GM19193 (cell line): ENCODE data around the gene AUTS2.

Experiments
- POLR2A ChIP-seq: IDR thresholded peaks from 4 replicates; pipeline ENCODE4 v1.6.1; 2011; ENCODE audit not compliant: insufficient read depth, insufficient read length; ENCODE audit errors: extremely low read depth

AUTS2 gene

GRCh38 chr7:70679661-70680060 lies 1081.4 kb downstream of the AUTS2 start:
- no peak for TF ChIP-seq POLR2A

DNA sequence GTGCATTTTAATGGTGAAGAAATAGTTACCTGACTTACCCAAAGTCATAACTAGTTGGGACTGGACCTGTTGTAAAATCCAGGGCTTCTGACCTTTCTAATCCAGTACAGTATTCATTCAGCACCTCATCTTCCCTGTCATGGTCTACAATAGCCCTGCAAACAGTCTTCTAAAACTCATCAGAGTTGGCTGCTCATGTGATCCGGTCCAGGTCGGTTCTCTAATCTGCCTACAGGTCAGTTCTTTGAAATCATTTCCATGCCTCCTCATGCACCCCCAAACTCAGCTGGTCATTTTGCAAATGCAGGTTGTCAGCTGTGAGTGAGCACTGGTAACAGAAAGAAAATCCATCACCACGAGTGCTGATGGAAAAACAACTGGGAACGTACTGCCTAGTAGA lies 1082.0 kb downstream of the AUTS2 start:
- TF ChIP-seq POLR2A, result no peak

DNA sequence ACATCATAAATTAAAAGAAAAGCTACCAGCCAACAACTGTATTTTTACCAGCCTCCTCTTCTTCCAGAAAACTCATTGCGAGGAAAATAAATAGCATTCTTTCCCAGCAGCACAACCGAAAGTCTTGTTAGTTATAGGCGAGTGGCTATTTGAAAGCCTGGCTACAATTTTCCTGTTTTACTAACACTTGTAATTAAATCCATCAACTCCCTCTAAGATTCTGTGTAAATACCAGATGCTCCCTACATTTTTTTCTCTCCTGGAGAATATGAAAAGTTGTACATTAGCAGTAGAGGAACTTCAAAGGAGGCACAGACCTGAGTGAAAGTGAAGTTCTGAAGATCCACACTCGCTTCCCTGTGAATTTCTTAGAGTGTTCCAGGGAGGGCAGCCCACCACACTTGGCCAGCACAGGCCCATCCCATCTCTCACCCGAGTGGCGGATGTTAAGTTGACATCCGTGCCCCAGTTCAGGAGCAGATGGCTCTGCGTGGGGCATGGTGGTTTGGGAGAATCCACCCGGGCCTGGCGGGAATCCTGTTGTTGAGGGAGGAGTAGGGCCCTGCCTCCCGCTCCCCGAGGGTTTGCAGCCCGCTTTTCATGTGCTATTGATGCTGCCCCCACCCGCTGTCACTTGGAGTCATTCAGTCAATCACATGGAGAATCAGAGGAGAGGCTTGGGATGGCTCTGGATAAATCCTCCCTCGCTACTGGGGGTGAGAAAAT lies 1082.6 kb downstream of the AUTS2 start:
- TF ChIP-seq POLR2A, result no peak

- TF ChIP-seq POLR2A, result no peak
Observed at GRCh38 chr7:70681469-70682350, 1083.4 kb downstream of the AUTS2 start.

DNA sequence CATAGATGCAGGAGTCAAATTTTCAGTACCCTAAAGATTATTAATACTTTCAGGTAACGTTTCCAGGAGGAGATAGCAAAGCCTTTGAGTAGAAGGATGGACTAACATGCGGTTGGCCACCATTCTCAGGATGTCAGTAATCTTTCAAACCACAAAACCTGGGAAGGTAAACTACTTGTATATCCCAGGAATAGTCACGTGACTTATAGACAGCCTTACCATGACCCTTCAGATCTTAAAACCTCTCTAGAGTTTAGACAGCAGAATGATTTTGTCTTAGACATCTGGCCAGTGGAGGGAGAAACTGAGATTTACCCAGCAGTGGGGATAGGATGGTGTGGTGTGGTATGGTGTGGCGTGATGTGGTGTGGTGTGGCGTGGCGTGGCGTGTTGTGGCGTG lies 1085.9 kb downstream of the AUTS2 start:
- TF ChIP-seq POLR2A, result no peak

- no peak for TF ChIP-seq POLR2A
Observed at GRCh38 chr7:70693321-70693685, 1095.0 kb downstream of the AUTS2 start.

- no peak for TF ChIP-seq POLR2A
Observed at GRCh38 chr7:70693686-70694433, 1095.6 kb downstream of the AUTS2 start.

GRCh38 chr7:70694434-70694970 lies 1096.2 kb downstream of the AUTS2 start:
- no peak for TF ChIP-seq POLR2A

DNA sequence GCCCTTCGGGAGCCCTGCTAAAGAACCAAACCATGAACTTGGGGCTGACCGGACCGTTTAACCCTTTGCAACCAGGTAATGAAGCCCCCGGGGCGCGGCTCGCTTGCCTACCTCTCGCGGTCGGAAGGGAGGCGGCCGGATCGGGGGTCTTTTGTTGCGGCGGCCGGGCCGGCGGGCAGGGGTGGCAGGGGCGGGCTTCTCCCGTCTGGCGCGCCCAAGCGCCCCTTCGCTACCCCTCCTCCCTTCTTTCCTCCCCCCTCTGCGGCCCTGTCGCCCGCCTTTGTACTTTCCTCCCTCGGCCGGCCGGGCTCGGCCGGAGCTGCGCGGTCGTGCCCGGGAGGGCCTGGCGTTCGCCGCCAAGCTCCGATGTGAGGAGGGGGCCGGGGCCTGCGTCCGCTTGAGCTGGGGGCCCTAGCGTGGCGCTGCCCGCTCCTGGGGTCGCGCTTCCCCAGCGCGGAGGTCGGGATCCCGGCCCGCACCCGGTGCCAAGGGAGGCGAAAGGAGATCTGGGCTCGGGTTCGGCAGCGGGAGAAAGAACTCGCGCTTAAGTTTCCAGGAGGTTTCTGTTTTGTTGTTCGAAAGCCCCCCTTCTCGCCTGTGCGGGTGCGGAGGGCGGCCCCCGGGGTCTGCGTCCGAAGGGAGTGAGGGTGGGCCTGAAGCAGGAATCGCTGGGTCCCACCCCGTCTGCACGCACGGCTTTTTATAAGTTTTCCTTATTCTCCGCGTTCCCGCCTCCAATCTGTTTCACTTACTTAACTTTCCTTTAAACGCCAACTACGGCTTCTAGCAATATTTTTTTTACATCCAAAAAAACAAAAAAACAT lies 1096.9 kb downstream of the AUTS2 start:
- no peak for TF ChIP-seq POLR2A

GRCh38 chr7:70695795-70696083 lies 1097.5 kb downstream of the AUTS2 start:
- TF ChIP-seq POLR2A, result no peak

DNA sequence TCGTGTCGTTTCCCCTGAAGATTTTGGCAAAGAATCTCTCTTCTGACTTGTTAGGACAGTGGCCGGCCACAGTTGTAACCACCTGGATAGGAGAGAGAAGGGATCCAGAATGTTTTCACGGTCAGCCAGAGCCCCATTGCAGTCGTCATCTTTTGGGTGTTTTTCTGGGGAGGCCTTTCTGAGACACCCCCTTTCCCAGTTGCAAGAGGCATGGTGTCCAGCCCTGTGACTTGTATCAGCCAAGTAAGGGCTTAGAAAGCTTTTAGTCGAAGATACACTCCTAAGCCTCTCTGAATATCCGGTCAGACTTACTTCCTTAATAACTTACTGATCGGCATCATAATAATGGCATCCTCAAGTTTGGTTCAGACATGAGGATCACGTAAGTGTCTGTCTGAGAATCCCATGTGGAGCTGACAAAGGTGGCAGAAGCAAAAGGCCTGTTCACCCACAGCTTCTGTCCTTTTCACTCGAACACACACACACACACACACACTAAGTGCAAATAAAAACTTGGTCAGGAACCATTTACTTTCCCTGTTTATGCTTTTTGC lies 1098.0 kb downstream of the AUTS2 start:
- no peak for TF ChIP-seq POLR2A

GRCh38 chr7:70698219-70698832 lies 1100.1 kb downstream of the AUTS2 start:
- no peak for TF ChIP-seq POLR2A

DNA sequence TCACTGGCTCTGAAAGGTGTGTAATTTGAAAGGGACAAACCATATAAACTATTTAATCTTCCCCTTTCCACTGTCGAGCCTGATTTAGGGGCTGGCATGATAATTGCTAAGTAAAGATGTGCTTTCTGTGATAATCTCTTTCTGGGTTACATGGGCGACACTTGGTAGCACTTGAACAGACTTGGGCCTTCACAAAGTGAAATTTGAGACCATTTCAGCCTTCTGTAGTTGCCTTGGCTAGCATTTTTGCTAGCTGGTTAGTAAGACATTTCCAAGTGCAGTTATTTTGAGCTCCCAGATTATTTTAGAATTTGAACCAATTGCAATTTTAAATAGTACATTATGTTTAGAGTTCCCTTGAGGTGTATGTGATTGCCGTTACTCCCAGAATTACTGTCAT lies 1101.0 kb downstream of the AUTS2 start:
- TF ChIP-seq POLR2A, result no peak
